HFFc6 (cell line): ENCODE data around the gene MEDAG. TPM values are rescaled to one million over a fixed set of nuclear protein-coding genes. Genes with fewer than 3 reads are reported as not detected.

Experiments
- DNase-seq: peaks from one replicate; pipeline ENCODE4 v3.0.0-alpha.2; 2018
- H3K27ac Mint-ChIP-seq: 2 replicates; pipeline ENCODE4 v1.8.0; 2020; ENCODE audit warnings: mild to moderate bottlenecking, mixed read lengths
- H3K27me3 Mint-ChIP-seq: 2 replicates; pipeline ENCODE4 v1.8.0; 2021; ENCODE audit warnings: mild to moderate bottlenecking, moderate library complexity, mixed read lengths; ENCODE audit not compliant: insufficient read depth
- H3K36me3 Mint-ChIP-seq: 2 replicates; pipeline ENCODE4 v1.8.0; 2021; ENCODE audit warnings: low read depth, mixed read lengths
- H3K4me1 Mint-ChIP-seq: 2 replicates; pipeline ENCODE4 v1.8.0; 2020; ENCODE audit warnings: low read depth, mixed read lengths
- H3K4me3 Mint-ChIP-seq: 2 replicates; pipeline ENCODE4 v1.8.0; 2020; ENCODE audit warnings: mild to moderate bottlenecking, moderate library complexity, mixed read lengths
- H3K9me3 Mint-ChIP-seq: 2 replicates; pipeline ENCODE4 v1.8.0; 2020; ENCODE audit warnings: mild to moderate bottlenecking, mixed read lengths
- total RNA-seq, 6 experiments: library from RNA; stranded (reverse); fragmentation: NEBNext Ultra II Directional; extraction: Animal tissue kit (Norgen Biotek cat#: 25700); gene quantifications; 2 replicates in 1 of 6; 3 replicates in 5 of 6; pipeline ENCODE4 v1.2.3, GENCODE V29; 2021
- TF ChIP-seq, protein P1 (sequence below): fragments of 200-600 bp; sonication (generic); IDR thresholded peaks from 2 replicates; pipeline ENCODE4 v1.5.0; 2021; ENCODE audit warnings: antibody characterized with exemption, mild to moderate bottlenecking

MEDAG gene
- total RNA-seq, 6 experiments from 2014 or later, result 0.11 to 0.40 (median 0.33) TPM; not detected in 3

DNA sequence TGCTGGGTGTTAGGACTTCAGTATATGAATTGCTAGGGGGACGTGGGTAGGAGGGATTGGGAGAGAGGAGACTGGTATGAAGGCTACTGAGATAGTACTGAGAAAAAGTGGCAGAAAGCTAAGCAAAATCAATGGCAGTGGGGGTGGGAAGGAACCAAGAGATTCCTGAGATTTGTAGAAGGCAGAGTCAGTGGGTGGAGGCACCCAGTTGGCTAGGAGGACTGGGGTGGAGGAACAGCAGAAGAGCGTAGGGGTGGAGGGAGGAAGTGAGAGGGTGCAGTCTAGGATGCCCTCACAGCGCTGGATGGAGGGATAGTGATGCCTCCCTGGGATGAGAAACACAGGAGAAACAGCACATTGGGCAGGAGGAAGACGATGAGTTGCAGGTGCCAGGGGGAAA lies 5.6 kb upstream of the MEDAG start:
- H3K27me3 Mint-ChIP-seq, result peaks cover 7% of the 10 kb centered on the region
- H3K4me1 Mint-ChIP-seq, result peaks cover 39% of the 10 kb centered on the region
- H3K27ac Mint-ChIP-seq, result no peak overlapping the region; the same call in 1 of the 2 replicates
- no peak for DNase-seq
- H3K36me3 Mint-ChIP-seq, result no peaks in the 10 kb centered on the region
- TF ChIP-seq, protein P1, sequence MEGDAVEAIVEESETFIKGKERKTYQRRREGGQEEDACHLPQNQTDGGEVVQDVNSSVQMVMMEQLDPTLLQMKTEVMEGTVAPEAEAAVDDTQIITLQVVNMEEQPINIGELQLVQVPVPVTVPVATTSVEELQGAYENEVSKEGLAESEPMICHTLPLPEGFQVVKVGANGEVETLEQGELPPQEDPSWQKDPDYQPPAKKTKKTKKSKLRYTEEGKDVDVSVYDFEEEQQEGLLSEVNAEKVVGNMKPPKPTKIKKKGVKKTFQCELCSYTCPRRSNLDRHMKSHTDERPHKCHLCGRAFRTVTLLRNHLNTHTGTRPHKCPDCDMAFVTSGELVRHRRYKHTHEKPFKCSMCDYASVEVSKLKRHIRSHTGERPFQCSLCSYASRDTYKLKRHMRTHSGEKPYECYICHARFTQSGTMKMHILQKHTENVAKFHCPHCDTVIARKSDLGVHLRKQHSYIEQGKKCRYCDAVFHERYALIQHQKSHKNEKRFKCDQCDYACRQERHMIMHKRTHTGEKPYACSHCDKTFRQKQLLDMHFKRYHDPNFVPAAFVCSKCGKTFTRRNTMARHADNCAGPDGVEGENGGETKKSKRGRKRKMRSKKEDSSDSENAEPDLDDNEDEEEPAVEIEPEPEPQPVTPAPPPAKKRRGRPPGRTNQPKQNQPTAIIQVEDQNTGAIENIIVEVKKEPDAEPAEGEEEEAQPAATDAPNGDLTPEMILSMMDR, result no peak
- H3K4me3 Mint-ChIP-seq, result no peak overlapping the region
- no peaks in the 10 kb centered on the region for H3K9me3 Mint-ChIP-seq

DNA sequence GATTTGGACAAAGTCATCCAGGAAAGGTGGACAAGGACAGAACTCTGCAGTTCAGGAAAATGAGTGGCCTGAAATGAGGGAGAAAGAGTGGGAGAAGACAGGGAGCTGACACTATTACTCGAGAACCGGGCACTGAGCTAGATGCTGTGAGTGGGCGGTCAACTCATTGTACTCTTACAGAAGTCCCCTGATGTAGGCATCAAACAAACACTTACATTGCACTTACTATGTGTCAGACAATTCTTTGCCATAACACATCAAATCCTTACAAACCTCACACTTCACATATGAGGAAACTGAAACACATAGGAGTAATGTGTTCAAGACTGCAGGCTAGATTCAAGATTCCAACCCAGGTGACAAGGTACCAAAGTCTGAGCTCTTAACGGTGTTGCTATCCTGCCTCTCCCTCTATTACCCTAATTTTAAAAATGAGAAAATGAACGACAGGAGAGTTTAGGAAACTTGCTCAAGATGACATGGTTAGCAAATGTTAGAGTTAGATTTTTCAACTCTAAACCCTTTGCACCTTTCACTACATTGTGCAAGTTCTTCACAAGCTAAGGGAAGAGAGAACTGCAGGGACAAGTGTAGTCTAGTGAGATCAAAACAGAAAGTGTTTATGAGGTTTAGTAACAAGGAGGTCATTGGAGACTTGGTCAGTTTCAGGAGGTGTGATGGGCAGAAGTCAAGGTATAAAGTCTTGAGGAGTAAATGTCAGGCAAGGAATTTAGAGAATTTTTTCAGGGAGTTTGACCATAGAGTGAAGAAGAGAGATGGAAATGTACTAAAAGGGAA lies 4.9 kb upstream of the MEDAG start:
- H3K27ac Mint-ChIP-seq, result no peak overlapping the region
- H3K4me1 Mint-ChIP-seq, result peaks cover 32% of the 10 kb centered on the region
- no peaks in the 10 kb centered on the region for H3K36me3 Mint-ChIP-seq
- no peak overlapping the region for H3K4me3 Mint-ChIP-seq
- TF ChIP-seq, protein P1, result no peak
- peaks cover 7% of the 10 kb centered on the region for H3K27me3 Mint-ChIP-seq
- H3K9me3 Mint-ChIP-seq, result no peaks in the 10 kb centered on the region
- no peak for DNase-seq

DNA sequence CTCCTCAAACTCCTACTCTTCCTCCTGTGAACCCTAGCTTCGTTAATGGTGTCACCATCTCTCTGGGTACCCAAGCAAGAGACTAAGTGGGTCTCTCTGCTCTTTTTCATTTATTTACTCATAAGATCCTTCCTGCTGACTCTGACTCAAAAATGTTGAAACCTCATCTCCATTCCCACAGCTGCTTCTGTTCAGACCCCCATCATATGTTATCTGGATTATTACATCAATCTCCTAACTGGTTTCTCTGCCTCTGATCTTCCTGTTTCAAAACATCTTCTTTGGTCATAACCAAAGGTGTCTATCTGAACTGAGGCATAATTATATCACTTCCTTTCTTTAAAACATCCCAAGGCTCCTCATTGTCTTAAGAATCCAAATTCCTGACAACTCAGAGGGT lies 2.0 kb upstream of the MEDAG start:
- TF ChIP-seq, protein P1, result no peak
- Mint-ChIP-seq H3K4me1 (peaks cover 32% of the 10 kb centered on the region), H3K27me3 (peaks cover 10% of the 10 kb centered on the region), H3K36me3 (no peaks in the 10 kb centered on the region), H3K4me3 (no peak overlapping the region), H3K27ac (no peak overlapping the region), H3K9me3 (no peaks in the 10 kb centered on the region)
- DNase-seq, result no peak

DNA sequence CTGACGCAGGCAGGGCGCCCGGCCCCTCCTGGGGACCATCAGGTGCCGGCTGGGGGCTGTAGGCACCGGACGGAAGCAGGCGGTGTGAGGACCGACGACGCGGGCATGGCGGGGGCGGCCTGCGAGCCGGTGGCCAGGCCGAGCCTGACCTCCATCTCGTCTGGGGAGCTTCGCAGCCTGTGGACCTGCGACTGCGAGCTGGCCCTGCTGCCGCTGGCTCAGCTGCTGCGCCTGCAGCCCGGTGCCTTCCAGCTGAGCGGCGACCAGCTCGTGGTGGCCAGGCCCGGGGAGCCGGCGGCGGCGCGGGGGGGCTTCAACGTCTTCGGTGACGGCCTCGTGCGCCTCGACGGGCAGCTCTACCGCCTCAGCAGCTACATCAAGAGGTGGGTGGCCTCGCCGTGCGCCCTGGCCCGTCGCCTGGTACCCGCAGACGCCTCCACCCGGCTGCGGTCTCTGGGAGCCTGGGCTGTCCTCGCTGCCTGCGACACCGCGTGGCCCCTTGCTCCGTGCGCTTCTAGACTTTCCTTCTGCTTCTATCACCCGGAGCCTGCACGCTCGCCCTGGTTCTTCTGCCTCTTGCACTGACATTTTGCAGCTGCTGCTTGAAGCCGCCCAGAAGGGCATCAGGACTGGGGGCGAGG lies 460 bp downstream of the MEDAG start:
- Mint-ChIP-seq H3K4me3 (no peak overlapping the region; the same call in 1 of the 2 replicates), H3K9me3 (no peaks in the 10 kb centered on the region), H3K27me3 (peaks cover 12% of the 10 kb centered on the region), H3K27ac (no peak overlapping the region), H3K36me3 (no peaks in the 10 kb centered on the region), H3K4me1 (peaks cover 16% of the 10 kb centered on the region)
- TF ChIP-seq, protein P1, result no peak
- no peak for DNase-seq

DNA sequence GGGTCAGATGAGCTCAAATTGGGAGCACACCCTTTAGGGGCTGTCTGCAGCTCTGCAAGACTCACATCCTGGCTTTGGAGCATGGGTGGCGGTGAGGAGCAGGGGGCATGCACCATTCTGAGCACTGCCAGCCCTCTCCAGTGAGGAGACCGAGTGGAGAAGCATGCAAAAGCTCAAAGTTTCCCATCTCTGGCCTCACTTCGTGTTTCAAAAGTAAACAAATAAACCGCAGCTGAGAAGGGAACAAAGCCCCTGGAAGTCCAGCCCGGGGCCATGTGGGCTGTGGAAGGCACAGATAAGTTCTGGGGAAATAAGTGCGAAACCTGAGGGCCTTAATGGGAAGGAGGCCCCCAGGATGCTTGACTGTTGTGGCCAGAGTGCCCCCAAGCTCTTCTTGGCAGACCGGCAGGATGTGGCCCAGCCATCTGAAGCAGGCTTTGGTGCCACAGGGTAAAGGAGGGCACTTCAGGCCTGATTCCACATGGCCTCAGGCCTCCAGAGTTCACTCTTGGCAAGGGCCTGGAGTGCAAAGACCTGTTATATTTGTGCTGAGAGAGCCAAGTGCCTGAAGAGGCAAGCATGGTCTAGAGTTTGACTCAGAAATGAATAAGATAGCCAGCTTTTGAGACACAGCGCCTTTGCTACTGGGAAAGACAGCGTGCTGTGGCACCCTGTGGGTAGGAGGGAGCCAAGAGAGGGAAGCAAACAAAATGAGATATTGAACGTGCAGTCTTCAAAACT lies 1.2 kb downstream of the MEDAG start:
- H3K4me3 Mint-ChIP-seq, result peak overlapping the region; percentile 29; the same call in 1 of the 2 replicates
- H3K36me3 Mint-ChIP-seq, result no peaks in the 10 kb centered on the region
- H3K4me1 Mint-ChIP-seq, result peaks cover 16% of the 10 kb centered on the region
- no peak for DNase-seq
- H3K27me3 Mint-ChIP-seq, result peaks cover 14% of the 10 kb centered on the region
- H3K27ac Mint-ChIP-seq, result peak overlapping the region; percentile 53; the same call in 1 of the 2 replicates
- TF ChIP-seq, protein P1, result no peak
- no peaks in the 10 kb centered on the region for H3K9me3 Mint-ChIP-seq
